Medulla oblongata (tissue), 1 donor: ENCODE results near the gene LRFN2.

Source experiments
- DNase-seq: peaks from one replicate; pipeline ENCODE4 v3.0.0-alpha.2; 2015; ENCODE audit errors: extremely low spot score

The LRFN2 gene

GRCh38 chr6:40517654-40518053 lies 69.5 kb downstream of the LRFN2 start:
- DNase-seq = no peak

- no peak for DNase-seq
Observed at GRCh38 chr6:40516429-40516828, 70.7 kb downstream of the LRFN2 start.

GRCh38 chr6:40512340-40512739 lies 74.8 kb downstream of the LRFN2 start:
- no peak for DNase-seq

- no peak for DNase-seq
Observed at GRCh38 chr6:40511884-40512283, 75.3 kb downstream of the LRFN2 start.

GRCh38 chr6:40510442-40510841 lies 76.7 kb downstream of the LRFN2 start:
- no peak for DNase-seq

- no peak for DNase-seq
Observed at GRCh38 chr6:40509716-40510260, 77.4 kb downstream of the LRFN2 start.

GRCh38 chr6:40509086-40509485 lies 78.1 kb downstream of the LRFN2 start:
- no peak for DNase-seq

GRCh38 chr6:40506954-40507353 lies 80.2 kb downstream of the LRFN2 start:
- DNase-seq = no peak

- DNase-seq = no peak
Observed at GRCh38 chr6:40505191-40505810, 81.9 kb downstream of the LRFN2 start.

- no peak for DNase-seq
Observed at GRCh38 chr6:40504274-40504673, 82.9 kb downstream of the LRFN2 start.

- no peak for DNase-seq
Observed at GRCh38 chr6:40500227-40500626, 86.9 kb downstream of the LRFN2 start.

- DNase-seq = no peak
Observed at GRCh38 chr6:40499215-40499614, 87.9 kb downstream of the LRFN2 start.

- DNase-seq = no peak
Observed at GRCh38 chr6:40498148-40498547, 89.0 kb downstream of the LRFN2 start.

- no peak for DNase-seq
Observed at GRCh38 chr6:40492187-40492586, 95.0 kb downstream of the LRFN2 start.

- no peak for DNase-seq
Observed at GRCh38 chr6:40490508-40490907, 96.7 kb downstream of the LRFN2 start.

GRCh38 chr6:40489798-40490197 lies 97.4 kb downstream of the LRFN2 start:
- no peak for DNase-seq

- no peak for DNase-seq
Observed at GRCh38 chr6:40486576-40486975, 100.6 kb downstream of the LRFN2 start.

- no peak for DNase-seq
Observed at GRCh38 chr6:40485795-40486194, 101.4 kb downstream of the LRFN2 start.

- DNase-seq = no peak
Observed at GRCh38 chr6:40485300-40485699, 101.9 kb downstream of the LRFN2 start.

- no peak for DNase-seq
Observed at GRCh38 chr6:40484066-40484465, 103.1 kb downstream of the LRFN2 start.

- DNase-seq = peak; percentile 50
Observed at GRCh38 chr6:40482532-40482931, 104.6 kb downstream of the LRFN2 start.

- DNase-seq = no peak
Observed at GRCh38 chr6:40480678-40481077, 106.5 kb downstream of the LRFN2 start.

GRCh38 chr6:40479706-40480105 lies 107.5 kb downstream of the LRFN2 start:
- DNase-seq = no peak
